Glomerular endothelial cell (primary cell): ENCODE data around the gene PANK3. TPM values are rescaled to one million over a fixed set of nuclear protein-coding genes. Genes with fewer than 3 reads are reported as not detected.
"Not testable (repeated sequence)": the region's sequence is repeated elsewhere in the genome, so short reads cannot be mapped to it uniquely, and the experiment has no call there.

ENCODE experiments used
- DNase-seq: peaks from one replicate; pipeline ENCODE4 v3.0.0-alpha.2; 2011; ENCODE audit warnings: low read depth, low spot score; ENCODE audit errors: extremely low read depth
- total RNA-seq: library from RNA; depleted of rRNA; stranded (reverse); fragments of >200 nt; gene quantifications from 2 replicates; pipeline ENCODE4 v1.2.3, GENCODE V29; 2015

Gene PANK3
- total RNA-seq, 1 donor from 2014 or later: 40.0 TPM

DNA sequence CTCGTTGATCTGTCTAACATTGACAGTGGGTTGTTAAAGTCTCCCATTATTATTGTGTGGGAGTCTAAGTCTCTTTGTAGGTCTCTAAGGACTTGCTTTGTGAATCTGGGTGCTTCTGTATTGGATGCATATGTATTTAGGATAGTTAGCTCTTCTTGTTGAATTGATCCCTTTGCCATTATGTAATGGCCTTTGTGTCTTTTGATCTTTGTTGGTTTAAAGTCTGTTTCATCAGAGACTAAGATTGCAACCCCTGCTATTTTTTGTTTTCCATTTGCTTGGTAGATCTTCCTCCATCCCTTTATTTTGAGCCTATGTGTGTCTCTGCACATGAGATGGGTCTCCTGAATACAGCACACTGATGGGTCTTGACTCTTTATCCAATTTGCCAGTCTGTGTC lies 17.0 kb upstream of the PANK3 start:
- not testable (repeated sequence) for DNase-seq

DNA sequence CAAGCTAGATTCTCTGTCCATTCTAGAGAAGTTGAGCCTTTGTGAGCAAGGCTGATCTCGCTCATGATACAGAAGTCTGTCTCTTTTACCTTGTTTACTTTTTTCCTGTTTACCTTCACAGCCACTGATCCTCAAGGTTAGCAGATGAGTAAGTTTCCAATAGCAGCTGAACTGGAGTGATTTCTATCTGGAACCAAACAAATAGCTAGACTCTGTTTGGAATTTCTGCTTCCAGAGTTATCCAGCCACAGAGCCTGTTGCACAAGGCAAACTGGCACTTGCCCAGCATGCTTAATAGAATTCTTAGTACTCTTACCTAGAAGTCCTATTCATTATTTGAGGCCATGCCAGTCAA lies 12.8 kb upstream of the PANK3 start:
- no peak for DNase-seq

DNA sequence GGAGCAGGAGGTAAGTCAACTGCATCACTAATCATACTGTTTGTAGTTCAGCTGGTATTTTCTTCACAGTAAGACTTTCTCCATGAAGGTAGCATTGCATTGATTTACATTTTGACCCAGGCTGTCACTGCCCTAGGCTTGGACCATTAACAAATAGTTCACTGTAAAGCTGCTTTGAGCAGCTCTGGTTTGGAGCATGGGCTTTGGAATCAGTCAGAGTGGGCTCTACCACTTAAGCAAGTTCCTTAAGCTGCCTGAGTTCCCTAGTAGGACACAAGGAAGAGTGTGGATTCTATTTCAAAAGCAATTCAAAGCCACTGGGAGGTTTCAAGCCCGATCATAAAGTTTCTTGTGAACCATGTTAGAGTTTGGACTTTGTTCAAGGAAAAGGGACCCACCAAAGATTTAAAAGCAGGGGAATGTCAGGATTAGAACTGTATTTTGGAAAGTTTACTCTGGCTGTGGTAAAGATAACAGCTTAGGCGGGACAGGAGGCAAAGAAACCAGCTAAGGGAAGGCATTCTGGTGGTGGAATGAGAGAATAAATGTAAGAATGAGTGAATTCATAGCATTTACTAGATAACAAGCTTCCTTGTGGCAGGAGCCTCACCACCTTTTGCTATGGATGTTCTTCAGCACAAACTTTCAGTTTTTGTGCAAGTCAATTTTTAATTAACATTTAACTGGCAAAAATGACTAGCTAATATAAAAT lies 12.3 kb upstream of the PANK3 start:
- DNase-seq: no peak

DNA sequence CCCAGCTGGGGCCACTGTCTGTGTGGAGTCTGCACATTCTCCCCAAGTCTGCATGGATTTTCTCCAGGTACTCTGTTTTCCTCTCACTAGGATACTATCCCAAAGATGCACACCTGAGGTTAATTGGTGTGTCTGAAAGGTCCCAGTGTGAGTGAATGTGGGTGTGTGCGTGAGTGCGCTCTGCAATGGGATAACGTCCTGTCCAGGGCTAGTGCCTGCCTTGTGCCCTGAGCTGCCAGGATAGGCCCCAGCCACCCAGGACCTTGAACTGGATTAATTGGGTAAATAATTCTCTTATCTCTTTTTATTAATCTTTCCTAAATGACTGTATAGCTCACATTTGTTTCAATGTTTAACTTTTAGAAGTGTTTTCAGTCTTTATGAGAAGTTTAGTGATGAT lies 11.5 kb upstream of the PANK3 start:
- DNase-seq: no peak

DNA sequence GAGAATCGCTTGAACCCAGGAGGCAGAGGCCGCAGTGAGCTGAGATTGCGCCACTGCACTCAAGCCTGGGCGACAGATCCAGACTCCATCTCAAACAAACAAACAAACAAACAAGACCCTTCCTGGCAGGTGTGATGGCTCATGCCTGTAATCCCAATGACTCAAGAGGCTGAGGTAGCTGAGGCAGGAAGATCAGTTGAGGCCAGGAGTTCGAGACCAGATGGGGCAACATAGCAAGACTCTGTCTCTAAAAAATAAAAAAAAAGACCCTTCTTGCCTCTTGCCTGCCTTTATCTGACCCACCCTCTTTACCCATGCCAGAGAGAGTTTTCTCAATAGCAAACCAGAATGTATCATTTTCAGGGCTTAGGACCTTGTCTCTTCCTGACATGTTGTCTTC lies 8.8 kb upstream of the PANK3 start:
- DNase-seq: no peak

DNA sequence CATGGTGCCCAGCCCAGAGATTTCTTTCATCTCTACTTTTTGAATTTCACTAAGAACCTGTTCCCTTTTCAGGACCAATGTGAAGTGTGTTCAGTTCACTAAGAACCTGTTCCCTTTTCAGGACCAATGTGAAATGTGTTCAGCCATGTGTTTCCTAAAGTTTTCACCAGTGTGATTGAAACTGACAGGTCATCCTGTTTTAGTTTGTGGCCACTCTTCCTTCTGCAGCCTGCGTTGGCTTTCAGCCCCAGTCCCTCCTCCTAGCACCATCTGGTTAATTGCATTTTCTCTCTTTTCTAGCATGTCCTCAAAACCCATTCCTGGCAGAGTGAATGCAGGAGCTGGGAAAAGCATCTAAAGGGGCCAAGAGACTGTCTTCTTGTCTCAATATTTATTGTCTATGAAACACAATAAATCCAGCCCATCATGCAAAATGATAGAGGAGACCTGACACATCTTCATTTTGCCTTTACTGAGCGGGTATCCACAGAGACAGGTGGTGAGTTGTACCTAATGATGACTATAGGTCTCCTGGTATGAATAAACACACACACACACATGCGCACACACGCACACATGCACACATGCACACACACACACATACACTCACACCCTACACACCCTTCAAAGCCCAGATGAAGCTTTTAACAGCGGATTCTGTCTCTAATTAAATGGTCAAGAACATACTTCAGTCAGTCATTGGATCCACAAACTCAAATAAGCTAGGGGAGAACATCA lies 6.1 kb upstream of the PANK3 start:
- no peak for DNase-seq

DNA sequence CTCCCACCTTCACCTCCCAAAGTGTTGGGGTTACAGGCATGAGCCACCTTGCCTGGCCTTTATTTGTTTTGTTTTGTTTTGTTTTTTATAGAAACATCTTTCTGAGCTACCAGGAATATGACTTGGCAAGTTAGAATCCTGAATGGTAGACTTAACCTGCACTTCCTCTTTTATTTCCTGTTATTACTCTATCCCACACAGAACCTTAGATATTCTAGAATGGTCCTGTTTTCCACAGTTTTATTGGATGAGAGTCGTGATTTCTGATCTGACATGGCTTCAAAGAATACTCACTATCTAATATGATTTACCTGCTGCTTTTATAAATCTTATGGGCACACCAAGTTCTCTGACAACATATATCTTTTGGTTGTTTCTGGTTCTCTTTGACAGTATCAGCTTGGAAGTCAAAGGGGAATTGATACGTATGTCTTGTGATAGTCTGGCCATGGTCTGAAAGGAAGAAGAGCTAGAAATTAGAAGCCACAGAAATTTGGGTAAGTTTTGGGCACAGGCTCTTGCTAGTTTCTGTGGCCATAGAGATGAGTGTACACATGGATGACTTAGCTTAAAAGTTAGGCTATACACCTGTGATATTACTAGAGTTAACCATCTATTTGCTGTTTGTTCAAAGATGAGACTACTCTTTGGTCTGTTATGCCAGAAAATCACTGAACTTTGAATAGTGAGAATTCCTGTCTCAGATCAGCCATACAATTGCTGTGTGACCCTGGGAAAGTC lies 4.7 kb upstream of the PANK3 start:
- no peak for DNase-seq

DNA sequence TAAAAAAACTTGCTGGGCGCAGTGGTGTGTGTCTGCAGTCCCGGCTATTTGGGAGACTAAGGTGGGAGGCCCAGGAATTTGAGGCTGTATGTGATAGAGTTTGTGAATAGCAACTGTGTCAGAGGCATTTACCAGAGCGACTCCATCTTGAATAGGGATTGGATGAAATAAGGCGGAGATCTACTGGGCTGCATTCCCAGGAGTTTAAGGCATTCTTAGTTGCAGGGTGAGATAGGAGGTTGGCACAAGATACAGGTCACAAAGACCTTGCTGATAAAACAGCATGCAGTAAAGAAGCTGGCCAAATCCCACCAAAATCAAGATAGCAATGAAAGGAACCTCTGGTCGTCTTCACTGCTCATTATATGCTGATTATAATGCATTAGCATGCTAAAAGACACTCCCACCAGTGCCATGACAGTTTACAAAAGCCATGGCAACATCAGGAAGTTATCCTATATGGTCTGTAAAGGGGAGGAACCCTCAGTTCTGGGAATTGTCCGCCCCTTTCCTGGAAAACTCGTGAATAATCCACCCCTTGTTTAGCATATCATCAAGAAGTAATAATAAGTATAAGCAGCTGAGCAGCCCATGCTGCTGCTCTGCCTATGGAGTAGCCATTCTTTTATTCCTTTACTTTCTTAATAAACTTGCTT lies 1.8 kb upstream of the PANK3 start:
- DNase-seq: not testable (repeated sequence)

DNA sequence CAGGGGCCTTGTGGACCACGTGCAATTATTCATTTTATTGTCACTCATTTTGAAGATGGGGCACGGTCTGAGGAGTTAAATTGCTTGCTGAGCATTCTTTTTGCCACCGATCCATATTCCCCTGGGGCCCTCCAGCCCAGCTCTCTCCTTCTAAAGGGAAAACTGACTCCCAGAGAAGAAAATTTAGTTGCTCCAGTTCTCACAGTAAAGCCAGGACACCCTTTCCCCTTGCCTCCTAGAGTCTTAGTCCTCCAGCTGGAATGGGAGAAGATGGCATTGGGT lies 1.0 kb upstream of the PANK3 start:
- no peak for DNase-seq

DNA sequence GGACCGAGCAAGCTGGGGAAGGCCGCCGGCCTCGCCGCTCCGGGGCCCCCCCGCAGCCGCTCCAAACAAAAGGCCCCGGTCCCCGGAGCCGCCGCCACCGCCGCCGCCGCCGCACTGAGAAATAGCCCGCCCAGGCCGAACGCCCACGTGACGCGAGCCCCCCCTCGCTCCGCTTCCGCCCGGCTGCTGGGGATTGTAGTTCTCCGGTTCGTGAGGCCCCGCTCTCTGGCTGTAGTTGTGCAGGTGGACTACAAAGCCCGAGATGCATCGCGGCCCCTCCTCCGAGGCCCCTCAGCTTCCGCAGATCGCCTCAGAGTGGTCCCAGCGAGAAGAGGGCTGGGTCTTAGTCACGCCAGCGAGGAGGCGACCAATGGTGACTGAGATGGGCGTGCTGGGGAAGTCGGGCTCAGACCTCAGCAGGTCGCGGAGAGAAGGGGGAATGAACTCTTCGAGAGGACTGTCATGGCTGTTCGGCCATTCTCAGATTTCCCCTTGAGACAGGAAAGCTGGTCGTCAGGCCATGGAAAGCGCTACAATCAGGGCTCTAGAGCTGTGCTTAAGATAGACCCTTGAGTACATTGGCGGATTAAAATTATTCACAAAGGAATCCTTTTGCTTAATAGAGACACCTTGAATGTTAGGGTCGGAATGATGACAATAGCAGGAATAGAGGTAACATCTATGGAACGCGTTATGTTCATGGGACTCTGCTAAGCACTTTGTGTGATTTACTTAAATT lies 489 bp upstream of the PANK3 start:
- DNase-seq: peak; percentile 91

DNA sequence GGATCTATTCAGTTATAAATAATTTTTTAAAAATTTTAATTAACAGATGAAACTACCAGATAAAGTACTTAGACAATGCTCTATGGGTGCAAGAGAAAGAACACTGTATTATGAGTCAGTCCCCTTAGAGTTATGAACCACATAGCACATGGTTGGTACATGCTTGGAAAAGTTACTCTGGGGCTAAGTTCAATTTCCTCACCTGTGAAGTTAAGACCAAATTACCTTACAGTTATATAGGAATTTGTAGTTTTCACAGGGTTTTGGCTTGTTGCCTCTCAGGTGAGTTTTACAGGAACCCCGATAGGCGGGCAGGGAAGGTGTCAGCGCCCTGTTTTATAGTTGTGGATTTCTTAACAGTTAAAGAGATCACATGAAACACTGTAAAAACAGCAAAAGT lies 1.2 kb downstream of the PANK3 start:
- no peak for DNase-seq

DNA sequence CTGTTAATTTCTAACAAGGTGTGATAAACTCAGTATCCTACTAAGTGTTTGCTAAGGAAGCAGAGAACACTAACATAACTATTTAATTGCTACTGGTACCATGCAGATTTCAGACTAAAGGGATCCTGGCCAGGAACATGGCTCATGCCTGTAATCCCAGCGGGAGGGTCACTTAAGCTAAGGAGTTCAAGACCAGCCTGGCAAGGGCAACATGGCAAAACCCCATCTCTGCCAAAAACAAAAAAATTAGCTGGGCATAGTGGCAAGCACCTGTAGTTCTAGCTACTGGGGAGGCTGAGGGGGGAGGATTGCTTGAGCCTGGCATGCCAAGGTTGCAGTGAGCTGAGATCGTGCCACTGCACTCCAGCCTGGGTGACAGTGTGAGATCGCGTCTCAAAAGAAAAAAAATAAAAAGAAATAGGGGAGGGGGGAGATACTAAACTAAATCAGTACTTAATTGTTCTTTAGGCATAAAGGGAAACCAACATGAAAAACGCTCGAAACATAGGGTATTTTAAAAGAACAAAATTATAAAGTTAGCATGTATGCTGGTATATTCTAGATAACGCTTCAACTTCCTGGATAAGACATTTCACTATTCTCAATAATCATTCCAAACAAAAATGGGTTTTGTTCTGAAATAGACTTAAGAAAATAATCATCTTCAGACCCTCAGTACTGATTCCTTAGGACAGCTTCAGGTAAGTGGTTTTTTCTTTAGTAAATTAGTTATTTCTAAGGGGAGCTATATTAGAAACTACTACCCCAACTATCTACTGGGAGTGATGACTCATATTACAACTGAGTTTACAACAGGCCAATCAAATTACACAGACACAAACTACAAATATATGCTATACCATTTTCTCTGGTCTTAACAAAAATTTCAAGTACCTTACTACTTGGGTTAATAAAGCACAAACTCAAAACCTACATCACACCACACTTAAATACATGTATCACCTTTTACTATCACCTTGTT lies 3.5 kb downstream of the PANK3 start:
- DNase-seq: no peak

DNA sequence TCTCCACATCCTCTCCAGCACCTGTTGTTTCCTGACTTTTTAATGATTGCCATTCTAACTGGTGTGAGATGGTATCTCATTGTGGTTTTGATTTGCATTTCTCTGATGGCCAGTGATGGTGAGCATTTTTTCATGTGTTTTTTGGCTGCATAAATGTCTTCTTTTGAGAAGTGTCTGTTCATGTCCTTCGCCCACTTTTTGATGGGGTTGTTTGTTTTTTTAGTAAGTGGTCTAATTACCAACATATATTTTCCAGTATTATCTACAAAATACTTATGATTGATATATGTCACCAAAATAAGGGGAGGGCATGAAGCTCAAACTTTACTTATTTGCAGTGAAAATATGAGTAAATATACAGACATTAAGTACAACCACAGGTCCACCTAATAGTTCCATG lies 5.0 kb downstream of the PANK3 start:
- not testable (repeated sequence) for DNase-seq

DNA sequence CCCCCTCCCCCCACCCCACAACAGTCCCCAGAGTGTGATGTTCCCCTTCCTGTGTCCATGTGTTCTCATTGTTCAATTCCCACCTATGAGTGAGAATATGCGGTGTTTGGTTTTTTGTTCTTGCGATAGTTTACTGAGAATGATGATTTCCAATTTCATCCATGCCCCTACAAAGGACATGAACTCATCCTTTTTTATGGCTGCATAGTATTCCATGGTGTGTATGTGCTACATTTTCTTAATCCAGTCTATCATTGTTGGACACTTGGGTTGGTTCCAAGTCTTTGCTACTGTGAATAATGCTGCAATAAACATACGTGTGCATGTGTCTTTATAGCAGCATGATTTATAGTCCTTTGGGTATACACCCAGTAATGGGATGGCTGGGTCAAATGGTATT lies 5.5 kb downstream of the PANK3 start:
- not testable (repeated sequence) for DNase-seq

DNA sequence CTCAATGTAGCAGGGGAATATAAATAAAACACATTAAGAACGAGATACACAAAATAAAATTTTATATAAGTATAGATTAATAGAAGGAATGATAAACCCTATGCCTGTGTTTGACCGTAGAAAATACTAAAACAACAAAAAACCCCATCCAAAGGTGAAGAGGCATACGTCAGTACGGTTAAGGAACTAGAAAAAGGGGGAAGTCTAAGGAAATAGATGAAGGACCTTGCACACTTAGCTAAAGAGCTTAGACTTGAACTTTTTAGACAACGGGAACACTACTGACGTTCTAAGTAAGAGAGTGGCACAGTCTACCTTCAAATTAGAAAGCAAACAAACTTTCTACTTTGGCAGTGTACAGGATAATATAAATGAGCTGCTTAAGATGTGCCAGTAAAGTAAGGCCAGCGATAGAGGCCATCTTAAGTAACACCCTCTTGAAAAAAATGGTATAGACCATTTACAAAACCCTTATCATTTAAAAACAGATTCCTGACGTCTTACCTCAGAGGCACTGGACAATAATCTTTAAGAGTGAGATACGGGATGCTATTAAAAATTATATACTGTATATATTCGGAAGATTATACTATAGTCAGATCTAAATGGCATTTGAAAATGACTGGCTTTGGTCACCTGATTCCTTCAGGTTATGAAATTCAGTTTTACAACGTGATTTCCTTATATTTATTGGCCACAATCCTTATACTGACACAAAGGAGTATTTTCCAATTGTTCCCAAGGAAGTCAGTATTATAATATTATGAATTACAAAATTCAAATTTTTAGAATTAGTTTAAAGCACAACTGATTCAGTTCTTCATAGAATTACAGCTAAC lies 8.5 kb downstream of the PANK3 start:
- no peak for DNase-seq

DNA sequence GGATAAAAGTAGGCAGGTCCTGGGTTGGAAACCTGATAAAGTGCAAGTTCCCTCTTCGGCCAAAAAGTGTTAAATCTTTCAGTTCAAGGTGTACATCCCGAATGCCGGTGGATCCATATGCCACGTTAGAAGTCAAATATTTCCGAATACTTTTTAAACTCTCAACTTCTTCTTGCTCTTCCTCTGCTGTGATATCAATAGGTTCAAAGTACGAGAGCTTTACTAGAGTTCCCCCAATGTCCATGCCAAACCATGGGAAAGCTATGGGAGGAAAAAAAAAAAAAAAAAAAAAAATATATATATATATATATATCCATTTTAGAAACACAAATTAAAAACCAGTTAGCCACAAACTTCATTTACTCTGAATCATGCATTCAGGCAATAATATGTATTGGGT lies 10.4 kb downstream of the PANK3 start:
- DNase-seq: no peak

DNA sequence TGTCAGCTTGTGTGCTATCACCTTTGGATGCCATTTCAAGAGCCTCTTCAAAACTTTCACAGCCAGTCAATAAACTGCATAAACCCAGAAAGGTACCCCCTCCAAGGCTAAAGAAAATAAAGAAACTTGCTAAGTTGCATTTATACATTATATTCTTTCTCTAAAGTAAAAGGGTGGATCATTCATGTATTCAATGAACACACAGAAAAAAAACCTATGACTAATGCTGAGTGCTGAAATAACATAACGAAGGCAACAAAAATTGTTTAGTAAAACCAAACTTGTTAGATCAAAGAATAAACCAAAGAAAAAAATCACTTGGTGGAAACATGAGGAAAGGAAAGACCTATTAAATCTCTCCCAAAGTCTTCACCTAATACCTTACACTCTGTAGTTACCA lies 15.2 kb downstream of the PANK3 start:
- DNase-seq: no peak

DNA sequence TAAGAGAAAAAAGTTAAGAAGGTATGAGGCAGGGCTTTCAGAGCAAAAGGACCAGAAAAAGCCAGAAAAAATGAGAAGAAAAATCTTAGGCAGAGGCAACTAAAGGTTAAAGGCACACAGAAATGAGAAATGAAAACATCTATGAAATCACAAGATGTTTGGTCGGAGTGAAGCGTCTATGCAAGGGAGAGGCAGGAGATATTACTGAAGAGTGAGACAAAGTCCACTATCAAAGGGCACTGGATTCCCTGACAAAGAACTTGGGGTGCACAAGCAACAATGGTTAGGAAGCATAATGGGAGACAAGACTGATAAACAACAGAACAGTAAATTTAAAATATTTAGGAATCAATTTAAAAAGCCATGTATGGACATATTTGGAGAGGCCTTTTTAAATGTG lies 16.9 kb downstream of the PANK3 start:
- DNase-seq: no peak

DNA sequence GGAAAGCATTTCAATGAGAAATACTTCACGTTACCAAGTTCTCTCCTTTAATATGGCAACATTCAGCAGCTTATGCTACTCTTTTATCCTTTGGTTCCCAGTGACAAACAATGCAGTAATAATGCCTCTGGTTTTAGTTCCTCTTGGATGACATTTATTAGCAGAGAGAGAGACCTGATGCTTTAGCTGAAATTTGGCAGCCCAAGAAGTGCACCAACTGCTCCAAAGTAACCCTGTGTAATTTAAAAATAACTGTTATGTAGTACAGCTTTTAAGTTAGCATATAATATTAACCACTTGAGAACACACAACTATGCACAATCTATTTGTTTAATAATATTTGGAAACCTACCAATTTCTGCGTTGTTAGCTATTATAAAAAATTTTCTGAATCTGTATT lies 21.8 kb downstream of the PANK3 start:
- no peak for DNase-seq
